GM13976 (cell line): ENCODE measurements around the gene SREBF2.

Experiments
- DNase-seq: peaks from one replicate; pipeline ENCODE4 v3.0.0; 2012; ENCODE audit warnings: low spot score
- in situ Hi-C: fragments of 300-500 bp; cut with MboI; formaldehyde crosslinking; loops from one replicate; pipeline ENCODE4 v1.12.0; 2022; ENCODE audit warnings: low sequenced_read_pairs, mixed read lengths, inconsistent platforms; ENCODE audit not compliant: unreplicated experiment
- TF ChIP-seq, protein P1 (sequence below): IDR thresholded peaks from 2 replicates; pipeline ENCODE4 v1.5.1; 2012; ENCODE audit warnings: borderline replicate concordance, mild to moderate bottlenecking; ENCODE audit not compliant: insufficient read depth; ENCODE audit errors: extremely low read depth, missing control alignments, control extremely low read depth

Gene SREBF2

GRCh38 chr22:41898645-41899044 lies 65.7 kb downstream of the SREBF2 start:
- no peak for DNase-seq
- in situ Hi-C loops, result no loop called here
- TF ChIP-seq, protein P1, sequence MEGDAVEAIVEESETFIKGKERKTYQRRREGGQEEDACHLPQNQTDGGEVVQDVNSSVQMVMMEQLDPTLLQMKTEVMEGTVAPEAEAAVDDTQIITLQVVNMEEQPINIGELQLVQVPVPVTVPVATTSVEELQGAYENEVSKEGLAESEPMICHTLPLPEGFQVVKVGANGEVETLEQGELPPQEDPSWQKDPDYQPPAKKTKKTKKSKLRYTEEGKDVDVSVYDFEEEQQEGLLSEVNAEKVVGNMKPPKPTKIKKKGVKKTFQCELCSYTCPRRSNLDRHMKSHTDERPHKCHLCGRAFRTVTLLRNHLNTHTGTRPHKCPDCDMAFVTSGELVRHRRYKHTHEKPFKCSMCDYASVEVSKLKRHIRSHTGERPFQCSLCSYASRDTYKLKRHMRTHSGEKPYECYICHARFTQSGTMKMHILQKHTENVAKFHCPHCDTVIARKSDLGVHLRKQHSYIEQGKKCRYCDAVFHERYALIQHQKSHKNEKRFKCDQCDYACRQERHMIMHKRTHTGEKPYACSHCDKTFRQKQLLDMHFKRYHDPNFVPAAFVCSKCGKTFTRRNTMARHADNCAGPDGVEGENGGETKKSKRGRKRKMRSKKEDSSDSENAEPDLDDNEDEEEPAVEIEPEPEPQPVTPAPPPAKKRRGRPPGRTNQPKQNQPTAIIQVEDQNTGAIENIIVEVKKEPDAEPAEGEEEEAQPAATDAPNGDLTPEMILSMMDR, result no peak

DNA sequence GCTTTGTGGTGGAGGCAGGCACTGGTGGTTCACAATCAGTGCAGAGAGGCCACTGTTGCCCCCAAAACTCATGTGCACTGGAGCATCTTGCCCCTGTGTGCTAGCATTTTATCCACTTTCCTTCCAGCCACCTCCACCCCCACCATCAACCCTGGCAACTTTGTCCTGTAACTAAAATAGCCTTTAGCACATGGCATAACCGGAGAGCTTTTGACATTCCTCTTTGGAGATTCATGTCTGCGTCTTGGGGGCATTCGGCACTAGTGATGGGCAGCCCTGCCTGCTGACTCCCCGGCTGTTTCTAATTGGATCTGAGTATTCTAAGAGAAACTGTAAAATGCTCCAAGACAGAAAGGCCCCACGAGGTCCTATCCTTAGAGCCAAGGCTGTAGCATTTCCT lies 66.2 kb downstream of the SREBF2 start:
- in situ Hi-C loops, result no loop called here
- TF ChIP-seq, protein P1, result no peak
- DNase-seq, result no peak

DNA sequence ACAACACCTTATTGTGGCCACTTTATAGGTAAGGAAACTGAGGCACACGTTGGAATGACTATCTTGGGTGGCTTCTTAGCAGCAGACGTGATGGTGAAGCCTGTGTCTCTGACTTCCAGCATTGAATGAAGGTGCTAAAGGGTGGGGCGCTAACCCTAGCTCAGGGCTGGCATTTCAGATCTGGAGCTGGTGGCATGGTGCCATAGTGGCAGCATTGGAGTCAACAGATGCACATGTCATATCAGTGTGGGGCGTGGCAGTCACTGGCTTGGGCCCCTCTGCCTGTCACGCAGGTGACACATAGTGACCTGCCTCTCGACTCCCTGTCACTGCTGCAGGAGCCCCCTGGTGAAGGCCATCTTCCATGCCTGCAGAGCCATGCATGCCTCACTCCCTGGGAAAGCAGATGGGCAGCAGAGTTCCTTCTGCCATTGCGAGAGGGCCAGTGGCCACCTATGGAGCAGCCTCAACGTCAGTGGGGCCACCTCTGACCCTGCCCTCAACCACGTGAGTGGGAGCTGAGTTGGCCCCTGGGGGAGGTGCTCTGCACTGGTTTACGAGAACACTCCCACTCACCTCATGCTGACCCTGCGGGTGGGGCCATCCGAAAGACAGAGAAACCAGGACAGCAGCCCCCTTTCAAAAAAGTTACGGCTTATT lies 67.2 kb downstream of the SREBF2 start:
- in situ Hi-C loops, result no loop called here
- DNase-seq, result no peak
- TF ChIP-seq, protein P1, result no peak

- no peak for DNase-seq
- in situ Hi-C loops, result no loop called here
- TF ChIP-seq, protein P1, result no peak
Measured at GRCh38 chr22:41900652-41901312, 67.9 kb downstream of the SREBF2 start.

DNA sequence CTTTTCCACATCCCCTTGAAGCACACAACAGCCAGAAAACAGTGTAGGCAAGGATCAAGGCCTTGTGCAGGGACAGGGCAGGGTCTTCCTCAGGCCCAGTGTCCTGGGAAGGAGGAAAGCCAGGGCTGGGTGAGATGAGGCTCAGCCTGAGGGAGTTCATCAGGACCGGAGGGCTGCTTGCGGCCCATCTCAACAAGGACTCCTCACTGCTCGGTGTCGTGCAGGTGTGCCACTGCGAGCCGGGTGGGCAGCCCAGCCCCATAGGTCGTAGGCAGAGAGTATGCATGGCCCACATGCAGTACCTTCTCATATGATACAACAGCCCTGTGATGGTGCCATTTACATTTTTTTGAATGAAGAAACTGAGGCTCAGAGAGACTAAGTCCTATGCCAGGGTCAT lies 69.1 kb downstream of the SREBF2 start:
- in situ Hi-C loops, result no loop called here
- TF ChIP-seq, protein P1, result no peak
- no peak for DNase-seq

DNA sequence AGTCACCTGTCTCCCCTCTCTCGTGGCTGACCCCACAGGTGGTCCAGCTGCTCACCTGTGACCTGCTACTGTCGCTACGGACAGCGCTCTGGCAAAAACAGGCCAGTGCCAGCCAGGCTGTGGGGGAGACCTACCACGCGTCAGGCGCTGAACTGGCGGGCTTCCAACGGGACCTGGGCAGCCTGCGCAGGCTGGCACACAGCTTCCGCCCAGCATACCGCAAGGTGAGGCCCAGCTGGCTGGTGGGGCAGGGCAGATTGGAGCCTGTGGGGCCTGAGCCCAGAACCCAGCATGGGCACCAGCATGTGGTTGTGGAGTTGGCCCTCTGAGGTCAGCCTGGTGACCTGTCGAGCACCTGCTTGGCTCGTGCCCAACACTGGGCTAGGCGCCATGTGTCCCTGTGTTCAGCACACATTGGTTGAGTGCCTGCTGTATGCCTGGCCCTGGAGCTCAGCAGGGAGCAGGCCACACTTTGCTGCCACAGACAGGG lies 70.1 kb downstream of the SREBF2 start:
- in situ Hi-C loops, result no loop called here
- TF ChIP-seq, protein P1, result no peak
- DNase-seq, result no peak
